Fibroblast of the aortic adventitia (primary cell): Measurements from ENCODE around the gene MYO19. TPM values are rescaled to one million over a fixed set of nuclear protein-coding genes. Genes with fewer than 3 reads are reported as not detected.

ENCODE experiments used
- DNase-seq: peaks from one replicate; pipeline ENCODE4 v3.0.0-alpha.2; 2010; ENCODE audit warnings: low read depth
- H3K4me3 ChIP-seq: 2 replicates; pipeline ENCODE4 v1.5.1; 2011; ENCODE audit warnings: low read depth, mild to moderate bottlenecking, control low read depth, low read length, moderate library complexity
- total RNA-seq: library from RNA; depleted of rRNA; stranded (reverse); fragments of >200 nt; gene quantifications from 2 replicates; pipeline ENCODE4 v1.2.3, GENCODE V29; 2012; ENCODE audit warnings: low replicate concordance
- TF ChIP-seq, protein P1 (sequence below): IDR thresholded peaks from 2 replicates; pipeline ENCODE4 v1.5.1; 2011; ENCODE audit warnings: mild to moderate bottlenecking, low read length, control low read depth, inconsistent platforms; ENCODE audit not compliant: insufficient read depth

MYO19 gene
- total RNA-seq, 1 donor = 66.2 TPM

- DNase-seq = no peak
- H3K4me3 ChIP-seq = no peak overlapping the region
- TF ChIP-seq, protein P1, sequence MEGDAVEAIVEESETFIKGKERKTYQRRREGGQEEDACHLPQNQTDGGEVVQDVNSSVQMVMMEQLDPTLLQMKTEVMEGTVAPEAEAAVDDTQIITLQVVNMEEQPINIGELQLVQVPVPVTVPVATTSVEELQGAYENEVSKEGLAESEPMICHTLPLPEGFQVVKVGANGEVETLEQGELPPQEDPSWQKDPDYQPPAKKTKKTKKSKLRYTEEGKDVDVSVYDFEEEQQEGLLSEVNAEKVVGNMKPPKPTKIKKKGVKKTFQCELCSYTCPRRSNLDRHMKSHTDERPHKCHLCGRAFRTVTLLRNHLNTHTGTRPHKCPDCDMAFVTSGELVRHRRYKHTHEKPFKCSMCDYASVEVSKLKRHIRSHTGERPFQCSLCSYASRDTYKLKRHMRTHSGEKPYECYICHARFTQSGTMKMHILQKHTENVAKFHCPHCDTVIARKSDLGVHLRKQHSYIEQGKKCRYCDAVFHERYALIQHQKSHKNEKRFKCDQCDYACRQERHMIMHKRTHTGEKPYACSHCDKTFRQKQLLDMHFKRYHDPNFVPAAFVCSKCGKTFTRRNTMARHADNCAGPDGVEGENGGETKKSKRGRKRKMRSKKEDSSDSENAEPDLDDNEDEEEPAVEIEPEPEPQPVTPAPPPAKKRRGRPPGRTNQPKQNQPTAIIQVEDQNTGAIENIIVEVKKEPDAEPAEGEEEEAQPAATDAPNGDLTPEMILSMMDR = no peak
Measured at GRCh38 chr17:36468903-36469635, 65.6 kb downstream of the MYO19 start.

- TF ChIP-seq, protein P1 = no peak
- no peak overlapping the region for H3K4me3 ChIP-seq
Measured at GRCh38 chr17:36464765-36465088, 69.9 kb downstream of the MYO19 start.

DNA sequence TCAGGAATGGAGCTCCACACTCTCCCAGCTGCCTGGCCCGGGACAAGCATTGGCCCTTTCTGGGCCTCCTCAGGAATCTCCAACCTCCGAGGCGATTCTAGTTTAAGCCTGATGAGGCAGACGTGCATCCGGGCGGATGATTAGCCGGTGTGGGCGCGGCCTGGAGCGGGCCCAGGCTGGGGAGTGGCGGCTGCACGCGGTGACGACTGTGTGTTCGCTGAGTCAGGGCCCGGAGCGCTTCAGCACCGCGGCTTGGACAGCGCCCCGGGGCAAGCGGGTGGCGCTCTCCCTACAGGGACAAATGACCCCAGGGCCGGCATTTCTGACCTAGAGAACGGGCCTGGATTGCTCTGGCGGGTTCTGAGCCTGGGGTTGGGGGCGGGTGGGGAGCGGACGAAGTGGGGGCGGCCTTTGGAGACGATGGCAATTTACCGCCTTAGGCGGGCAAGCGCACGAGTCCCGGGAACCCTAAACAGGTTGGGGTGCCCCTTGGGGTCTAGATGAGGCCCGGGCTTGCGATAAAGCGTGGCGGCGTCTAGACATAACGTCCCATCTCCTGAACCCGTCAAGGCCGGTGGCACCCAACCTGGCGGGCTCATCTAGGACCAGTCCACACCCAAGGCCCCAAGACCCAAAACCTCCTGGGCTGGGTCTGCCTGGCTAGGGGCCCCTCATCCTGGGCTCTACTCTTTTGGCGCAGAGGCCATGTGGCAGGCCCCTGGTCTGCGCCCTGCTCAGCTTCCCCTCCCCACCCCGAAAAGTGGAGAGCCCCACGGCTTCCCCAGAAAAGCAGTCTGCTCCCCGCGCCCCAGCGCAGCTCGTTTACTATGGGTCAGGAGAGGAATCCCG lies 70.5 kb downstream of the MYO19 start:
- peak; percentile 59 for DNase-seq
- no peak overlapping the region for H3K4me3 ChIP-seq

More at GRCh38 chr17:36464765-36465088, 69.9 kb downstream of the MYO19 start:
- no peak for DNase-seq

GRCh38 chr17:36461330-36462110 lies 73.1 kb downstream of the MYO19 start:
- no peak for DNase-seq
- no peak overlapping the region for H3K4me3 ChIP-seq
- TF ChIP-seq, protein P1 = no peak

More for the DNA sequence above, 70.5 kb downstream of the MYO19 start:
- TF ChIP-seq, protein P1 = no peak

DNA sequence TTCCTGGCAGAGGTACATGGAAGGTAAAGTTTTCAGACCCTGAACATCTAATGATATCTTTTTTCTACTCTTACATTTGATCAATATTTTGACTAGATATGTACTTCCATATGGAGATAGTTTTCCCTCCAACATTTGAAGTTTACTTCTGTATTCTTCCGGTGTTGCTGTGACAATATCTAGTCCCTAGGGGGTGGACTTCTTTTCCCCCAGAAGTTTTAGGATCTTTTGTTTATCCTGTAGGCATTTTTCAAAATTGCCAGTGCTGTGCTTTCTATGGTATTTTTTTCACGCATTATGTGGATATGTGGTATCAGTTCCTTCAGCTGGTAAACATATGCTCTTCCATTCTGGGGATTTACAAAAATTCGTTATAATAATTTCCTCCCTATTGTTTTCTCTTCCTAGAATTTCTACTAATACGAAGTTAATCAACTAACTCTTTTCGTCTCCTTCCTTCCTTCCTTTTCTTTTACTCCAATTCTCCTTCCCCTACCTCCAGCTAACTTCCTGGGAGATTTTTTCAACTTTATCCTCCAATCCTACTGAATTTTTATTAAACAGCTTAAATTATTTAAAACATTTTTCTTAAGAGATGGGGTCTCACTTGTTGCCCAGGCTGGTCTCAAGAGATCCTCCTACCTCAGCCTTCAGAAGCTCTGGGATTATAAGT lies 74.3 kb downstream of the MYO19 start:
- DNase-seq = no peak
- TF ChIP-seq, protein P1 = no peak
- H3K4me3 ChIP-seq = no peak overlapping the region

DNA sequence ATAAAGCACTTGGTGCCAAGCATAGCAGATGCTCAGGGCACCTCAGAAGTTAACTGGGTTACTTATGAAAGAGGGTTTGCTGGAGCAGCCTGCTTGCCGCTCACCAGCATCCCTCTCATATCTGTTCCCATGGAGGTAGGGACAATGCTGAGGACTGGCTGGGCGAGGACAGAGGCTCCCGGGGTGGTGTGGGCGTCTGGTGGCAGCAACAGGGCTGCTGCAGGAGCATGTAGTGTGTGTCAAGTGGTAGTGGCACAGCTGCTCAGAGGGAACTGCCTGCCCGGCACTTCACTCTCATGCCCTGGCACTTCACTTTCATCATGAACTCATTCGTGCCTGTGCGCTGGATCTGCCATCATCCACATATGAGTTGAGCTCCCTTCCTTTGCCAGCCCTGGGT lies 75.1 kb downstream of the MYO19 start:
- no peak for DNase-seq
- H3K4me3 ChIP-seq = no peak overlapping the region
- TF ChIP-seq, protein P1 = no peak
